NCI-H146 (cell line): ENCODE results near the gene FOXL3.
A peak's percentile ranks its signal among the peaks of the same experiment; 100 is the strongest.

Source experiments
- DNase-seq: peaks from one replicate; lab custom pipeline; 2025; lab: John Stamatoyannopoulos, UW

FOXL3 gene

GRCh38 chr7:266851-267840 lies 22.8 kb upstream of the FOXL3 start:
- peak; percentile 54 for DNase-seq

GRCh38 chr7:268991-269390 lies 21.0 kb upstream of the FOXL3 start:
- DNase-seq: no peak

- no peak for DNase-seq
These were observed 20.2 kb upstream of the FOXL3 start for GRCh38 chr7:269721-270120.

GRCh38 chr7:270351-270983 lies 19.5 kb upstream of the FOXL3 start:
- no peak for DNase-seq

- no peak for DNase-seq
These were observed 18.5 kb upstream of the FOXL3 start for GRCh38 chr7:271266-272107.

- no peak for DNase-seq
These were observed 17.8 kb upstream of the FOXL3 start for GRCh38 chr7:272108-272615.

- no peak for DNase-seq
These were observed 17.3 kb upstream of the FOXL3 start for GRCh38 chr7:272631-273030.

- no peak for DNase-seq
These were observed 16.6 kb upstream of the FOXL3 start for GRCh38 chr7:273327-273726.

GRCh38 chr7:274266-274665 lies 15.7 kb upstream of the FOXL3 start:
- DNase-seq: no peak

- DNase-seq: no peak
These were observed 13.6 kb upstream of the FOXL3 start for GRCh38 chr7:276230-276835.

- no peak for DNase-seq
These were observed 12.7 kb upstream of the FOXL3 start for GRCh38 chr7:277228-277627.

- no peak for DNase-seq
These were observed 11.9 kb upstream of the FOXL3 start for GRCh38 chr7:278081-278480.

- no peak for DNase-seq
These were observed 10.1 kb upstream of the FOXL3 start for GRCh38 chr7:279821-280220.

- DNase-seq: no peak
These were observed 9.5 kb upstream of the FOXL3 start for GRCh38 chr7:280461-280860.

- DNase-seq: no peak
These were observed 8.3 kb upstream of the FOXL3 start for GRCh38 chr7:281637-282036.

- no peak for DNase-seq
These were observed 7.3 kb upstream of the FOXL3 start for GRCh38 chr7:282621-283020.

GRCh38 chr7:284762-285722 lies 4.9 kb upstream of the FOXL3 start:
- no peak for DNase-seq

- DNase-seq: peak; percentile 8
These were observed 4.2 kb upstream of the FOXL3 start for GRCh38 chr7:285731-286130.

- DNase-seq: no peak
These were observed 3.7 kb upstream of the FOXL3 start for GRCh38 chr7:286266-286665.

- DNase-seq: no peak
These were observed 1.3 kb upstream of the FOXL3 start for GRCh38 chr7:288671-289101.
